ENCODE data around the gene C1orf226. TPM values are rescaled to one million over a fixed set of nuclear protein-coding genes. Genes with fewer than 3 reads are reported as not detected.

C1orf226 gene
- total RNA-seq, 3 donors from 2014 or later = 29.1 to 31.2 (median 30.0) TPM

DNA sequence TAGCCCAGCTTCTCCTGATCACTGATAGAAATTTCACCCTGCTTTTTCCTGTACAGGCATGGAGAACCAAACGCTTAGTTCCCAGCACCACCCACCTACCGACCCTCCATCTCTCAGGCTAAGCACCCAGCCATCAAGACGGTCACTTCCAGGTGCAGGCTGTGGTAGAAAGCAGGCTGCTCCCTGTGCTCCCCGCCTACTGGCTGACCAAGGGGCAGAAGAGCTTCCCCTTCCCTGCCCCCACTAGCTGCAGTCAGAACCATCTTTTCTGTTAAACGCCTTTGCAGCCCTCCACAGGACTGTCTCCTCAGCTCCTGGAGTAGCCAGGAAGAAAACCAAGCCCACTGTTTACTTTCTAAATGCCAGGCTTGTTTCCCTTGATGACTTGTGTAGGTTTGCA lies 27.8 kb upstream of the C1orf226 start:
- DNase-seq (no peak), ATAC-seq (no peak)
- H3K36me3 ChIP-seq (ENCODE audit: low read depth) = no peaks in the 10 kb centered on the region
- H3K4me1 ChIP-seq (ENCODE audit: low read depth) = peaks cover 9% of the 10 kb centered on the region
- no peaks in the 10 kb centered on the region for H3K9me3 ChIP-seq
- H3K4me3 ChIP-seq = no peak overlapping the region
- TF ChIP-seq, protein P1, sequence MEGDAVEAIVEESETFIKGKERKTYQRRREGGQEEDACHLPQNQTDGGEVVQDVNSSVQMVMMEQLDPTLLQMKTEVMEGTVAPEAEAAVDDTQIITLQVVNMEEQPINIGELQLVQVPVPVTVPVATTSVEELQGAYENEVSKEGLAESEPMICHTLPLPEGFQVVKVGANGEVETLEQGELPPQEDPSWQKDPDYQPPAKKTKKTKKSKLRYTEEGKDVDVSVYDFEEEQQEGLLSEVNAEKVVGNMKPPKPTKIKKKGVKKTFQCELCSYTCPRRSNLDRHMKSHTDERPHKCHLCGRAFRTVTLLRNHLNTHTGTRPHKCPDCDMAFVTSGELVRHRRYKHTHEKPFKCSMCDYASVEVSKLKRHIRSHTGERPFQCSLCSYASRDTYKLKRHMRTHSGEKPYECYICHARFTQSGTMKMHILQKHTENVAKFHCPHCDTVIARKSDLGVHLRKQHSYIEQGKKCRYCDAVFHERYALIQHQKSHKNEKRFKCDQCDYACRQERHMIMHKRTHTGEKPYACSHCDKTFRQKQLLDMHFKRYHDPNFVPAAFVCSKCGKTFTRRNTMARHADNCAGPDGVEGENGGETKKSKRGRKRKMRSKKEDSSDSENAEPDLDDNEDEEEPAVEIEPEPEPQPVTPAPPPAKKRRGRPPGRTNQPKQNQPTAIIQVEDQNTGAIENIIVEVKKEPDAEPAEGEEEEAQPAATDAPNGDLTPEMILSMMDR (IDR thresholded peaks at IDR 0.05) = no peak
- intact Hi-C loops (cut with DNase I, micrococcal nuclease) = no loop called here

DNA sequence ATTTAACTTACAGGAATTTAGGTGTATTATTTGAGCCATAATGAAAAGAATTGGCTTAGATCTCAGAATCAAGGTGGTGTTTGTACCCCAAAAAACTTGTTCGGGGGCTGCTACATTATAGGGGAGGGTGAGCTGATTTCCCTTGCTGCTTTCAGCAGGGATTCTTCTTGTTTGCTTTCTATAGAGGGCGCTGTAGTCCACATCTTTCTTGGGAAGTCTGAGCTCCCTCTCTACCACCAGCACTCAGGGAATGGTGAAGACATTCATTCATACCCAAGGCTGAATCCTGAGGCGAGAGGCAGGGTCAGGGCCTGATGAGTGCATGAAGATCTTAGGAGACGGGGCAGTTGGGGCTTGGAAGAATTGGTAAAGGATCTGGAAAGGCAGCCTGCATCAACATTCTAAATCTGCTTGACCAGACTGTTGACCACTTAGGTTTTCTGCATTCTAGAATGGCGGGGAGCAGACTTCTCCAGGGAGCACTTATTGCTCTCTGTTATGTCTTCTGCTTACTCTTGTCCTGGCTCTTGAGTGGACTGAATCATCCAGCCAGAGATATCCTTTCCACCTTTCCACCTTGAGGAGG lies 23.8 kb upstream of the C1orf226 start:
- H3K4me1 ChIP-seq (ENCODE audit: low read depth) = peaks cover 6% of the 10 kb centered on the region

DNA sequence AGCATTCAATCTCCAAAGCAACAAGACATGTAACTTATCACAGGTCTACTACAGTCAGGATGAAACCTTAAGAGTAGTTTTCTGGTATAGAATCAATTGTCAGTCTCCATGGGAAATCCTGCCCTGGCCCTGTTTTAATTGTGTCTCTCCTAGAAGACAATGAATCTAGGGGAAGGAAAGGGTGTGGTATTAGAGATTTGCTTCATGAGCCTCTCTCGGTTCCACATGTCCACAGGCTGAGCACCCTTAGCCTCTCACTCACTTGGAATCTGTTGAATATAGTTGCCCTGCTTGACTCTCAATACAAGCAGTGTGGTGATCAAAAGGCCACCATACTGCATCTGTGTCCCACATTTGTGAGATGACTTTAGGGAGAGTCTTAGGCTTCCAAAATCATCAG lies 22.6 kb upstream of the C1orf226 start:
- Histone ChIP-seq H3K4me1 (ENCODE audit: low read depth) (peaks cover 6% of the 10 kb centered on the region), H3K4me3 (no peak overlapping the region), H3K9me3 (no peaks in the 10 kb centered on the region), H3K36me3 (ENCODE audit: low read depth) (no peaks in the 10 kb centered on the region)
- intact Hi-C loops (cut with DNase I, micrococcal nuclease) = loop anchor here in 1 of 2 donors (5.0 kb wide), 1 partner anchor 33 kb away; no protein-coding TSS in a partner anchor
- DNase-seq (no peak), ATAC-seq (no peak)
- TF ChIP-seq, protein P1 (IDR thresholded peaks at IDR 0.05) = no peak

More for the DNA sequence above, 23.8 kb upstream of the C1orf226 start:
- Histone ChIP-seq H3K9me3 (no peaks in the 10 kb centered on the region), H3K4me3 (no peak overlapping the region), H3K36me3 (ENCODE audit: low read depth) (no peaks in the 10 kb centered on the region)
- DNase-seq (peak in 1 of 3 donors; percentile 63), ATAC-seq (peak; percentile 66)
- intact Hi-C loops (cut with DNase I, micrococcal nuclease) = loop anchor here in 1 of 2 donors (5.0 kb wide), 1 partner anchor 35 kb away; no protein-coding TSS in a partner anchor
- TF ChIP-seq, protein P1 (IDR thresholded peaks at IDR 0.05) = peak; percentile 14

DNA sequence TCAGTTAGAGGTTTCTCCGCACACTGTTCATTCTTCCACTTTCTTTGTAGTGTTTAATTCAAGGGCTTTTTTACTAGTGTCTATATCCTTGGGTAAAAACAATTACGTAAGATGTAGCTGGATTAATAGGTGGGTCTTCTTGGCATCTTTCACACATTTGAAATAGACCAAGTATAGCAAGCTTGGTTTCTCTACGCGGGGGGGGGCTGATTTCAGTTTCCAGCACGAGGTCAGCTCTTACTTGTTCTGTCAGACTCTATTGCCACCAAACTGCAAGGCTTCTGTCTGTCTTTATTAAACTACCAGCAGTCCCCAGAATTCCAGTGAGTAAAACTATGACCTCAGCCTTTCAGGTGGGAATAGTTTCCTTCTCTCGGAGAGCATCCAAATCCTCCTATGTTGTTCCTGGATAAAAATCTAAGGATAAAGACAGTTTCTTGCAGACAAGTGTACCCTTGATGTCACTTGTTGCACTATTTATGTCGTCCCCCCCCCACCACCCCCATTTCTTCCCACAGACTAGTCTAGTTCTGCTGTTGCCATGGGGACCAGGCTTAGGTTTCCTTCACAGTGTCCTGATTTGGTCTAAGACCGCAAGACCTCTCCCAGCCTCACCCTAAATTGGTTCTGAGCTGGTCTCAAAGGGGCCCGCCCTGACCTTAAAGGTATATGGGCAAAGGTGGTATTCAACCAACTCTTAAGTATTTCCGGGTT lies 21.8 kb upstream of the C1orf226 start:
- Histone ChIP-seq H3K4me3 (no peak overlapping the region), H3K36me3 (ENCODE audit: low read depth) (no peaks in the 10 kb centered on the region), H3K4me1 (ENCODE audit: low read depth) (peaks cover 6% of the 10 kb centered on the region), H3K9me3 (no peaks in the 10 kb centered on the region)
- ATAC-seq (no peak), DNase-seq (no peak)
- intact Hi-C loops (cut with DNase I, micrococcal nuclease) = loop anchor here in 1 of 2 donors (5.0 kb wide), 1 partner anchor 33 kb away; no protein-coding TSS in a partner anchor
- TF ChIP-seq, protein P1 (IDR thresholded peaks at IDR 0.05) = no peak

DNA sequence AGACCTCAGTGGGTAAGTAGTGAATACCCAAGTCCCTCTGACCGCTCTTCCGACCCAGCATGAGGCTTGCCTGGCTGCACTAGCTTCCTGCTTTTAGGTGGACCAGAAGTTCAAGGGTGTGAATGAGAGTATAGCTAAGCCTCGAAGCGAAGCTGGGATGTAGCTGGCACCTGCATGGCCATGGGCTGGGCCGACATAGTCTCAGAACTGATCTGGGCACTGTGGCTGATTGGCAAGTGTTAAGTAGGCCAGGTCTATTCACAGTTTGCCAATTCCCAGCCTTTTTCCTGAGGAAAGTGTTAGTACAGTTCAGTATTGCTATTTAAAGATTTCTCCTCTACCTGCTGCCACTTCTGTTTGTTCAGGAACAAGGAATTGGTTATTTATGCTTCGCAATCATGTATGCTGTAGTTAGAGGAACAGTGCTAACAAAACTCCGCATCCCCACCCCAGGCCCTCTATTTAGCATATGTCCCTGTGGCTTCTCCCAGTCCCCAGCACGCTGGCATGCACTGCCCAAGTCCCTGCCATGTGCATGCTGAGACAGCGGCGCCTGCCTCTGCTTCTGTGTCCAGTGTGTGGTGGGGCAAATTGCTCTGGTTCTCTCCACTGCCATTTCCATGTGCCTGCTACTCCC lies 21.2 kb upstream of the C1orf226 start:
- Histone ChIP-seq H3K9me3 (no peaks in the 10 kb centered on the region), H3K4me3 (no peak overlapping the region), H3K36me3 (ENCODE audit: low read depth) (no peaks in the 10 kb centered on the region), H3K4me1 (ENCODE audit: low read depth) (peaks cover 6% of the 10 kb centered on the region)
- DNase-seq (no peak), ATAC-seq (peak; percentile 82)
- intact Hi-C loops (cut with DNase I, micrococcal nuclease) = no loop called here
- TF ChIP-seq, protein P1 (IDR thresholded peaks at IDR 0.05) = no peak

Data from mucosa of descending colon (tissue), 3 donors.